Common myeloid progenitor, CD34-positive (primary cell): ENCODE results near the gene APBA2.

Experiments used
- CTCF ChIA-PET: fragments of 350-600 bp; sonication (Branson Sonifier 250); formaldehyde crosslinking; loops from one replicate; lab custom pipeline; 2021; ENCODE audit warnings: antibody characterized with exemption; lab: Charles Lee
- POLR2A ChIA-PET: fragments of 350-600 bp; sonication (Branson Sonifier 250); formaldehyde crosslinking; loops from one replicate; lab custom pipeline; 2021; ENCODE audit warnings: antibody characterized with exemption; lab: Charles Lee
- DNase-seq, 3 donors: peaks; one replicate each; pipeline versions ENCODE4 v3.0.0 to v3.0.0-alpha.2; 2013
- H3K27ac ChIP-seq, 2 experiments: 1 replicate in 1 of 2; 2 replicates in 1 of 2; pipeline ENCODE4 v1.7.0; 2013; ENCODE audit warnings: inconsistent platforms in 2 of 2, low read length in 2 of 2, mild to moderate bottlenecking in 2 of 2, low read depth in 1 of 2, moderate library complexity in 1 of 2; ENCODE audit not compliant: severe bottlenecking in 2 of 2, insufficient read depth in 1 of 2, poor library complexity in 1 of 2
- H3K27me3 ChIP-seq, 5 experiments: replicated peaks in 2 of 5; 1 replicate in 3 of 5; 2 replicates in 2 of 5; pipeline versions ENCODE4 v1.6.1 to v1.7.0; 2013; ENCODE audit warnings: low read length in 4 of 5, mild to moderate bottlenecking in 2 of 5, moderate library complexity in 2 of 5, inconsistent platforms in 1 of 5; ENCODE audit not compliant: insufficient read depth in 5 of 5, control insufficient read depth in 4 of 5
- H3K36me3 ChIP-seq, 4 experiments: 1 replicate in 2 of 4; 2 replicates in 2 of 4; pipeline versions ENCODE4 v1.6.1 to v1.7.0; 2013; ENCODE audit warnings: low read length in 3 of 4, control low read depth in 1 of 4, mild to moderate bottlenecking in 1 of 4; ENCODE audit not compliant: control insufficient read depth in 4 of 4, insufficient read depth in 4 of 4
- H3K4me1 ChIP-seq, 4 experiments: 1 replicate in 3 of 4; 2 replicates in 1 of 4; pipeline versions ENCODE4 v1.6.1 to v1.7.1; 2013; ENCODE audit warnings: low read length in 3 of 4, mild to moderate bottlenecking in 3 of 4, control low read depth in 1 of 4, inconsistent platforms in 1 of 4, moderate library complexity in 1 of 4; ENCODE audit not compliant: control insufficient read depth in 4 of 4, insufficient read depth in 4 of 4; ENCODE audit errors: control extremely low read depth in 1 of 4
- H3K4me3 ChIP-seq, 7 experiments: 1 replicate in 4 of 7; 2 replicates in 3 of 7; pipeline versions ENCODE4 v1.5.1 to v1.7.0; 2013; ENCODE audit warnings: mild to moderate bottlenecking in 7 of 7, low read length in 6 of 7, moderate library complexity in 6 of 7, inconsistent platforms in 2 of 7, low read depth in 2 of 7, control low read depth in 1 of 7; ENCODE audit not compliant: insufficient read depth in 4 of 7, control insufficient read depth in 1 of 7; ENCODE audit errors: extremely low read depth in 1 of 7
- H3K9me3 ChIP-seq, 5 experiments: 1 replicate in 4 of 5; 2 replicates in 1 of 5; pipeline versions ENCODE4 v1.6.1 to v1.7.1; 2013; ENCODE audit warnings: low read length in 4 of 5, mild to moderate bottlenecking in 2 of 5, inconsistent platforms in 1 of 5, low read depth in 1 of 5, moderate library complexity in 1 of 5; ENCODE audit not compliant: control insufficient read depth in 4 of 5, insufficient read depth in 2 of 5; ENCODE audit errors: control extremely low read depth in 1 of 5
- WGBS: methylation state at CpG from one replicate; pipeline ENCODE4 v1.1.5; 2013; ENCODE audit not compliant: insufficient coverage; 5-methylcytosine and 5-hydroxymethylcytosine counted together

APBA2 gene

DNA sequence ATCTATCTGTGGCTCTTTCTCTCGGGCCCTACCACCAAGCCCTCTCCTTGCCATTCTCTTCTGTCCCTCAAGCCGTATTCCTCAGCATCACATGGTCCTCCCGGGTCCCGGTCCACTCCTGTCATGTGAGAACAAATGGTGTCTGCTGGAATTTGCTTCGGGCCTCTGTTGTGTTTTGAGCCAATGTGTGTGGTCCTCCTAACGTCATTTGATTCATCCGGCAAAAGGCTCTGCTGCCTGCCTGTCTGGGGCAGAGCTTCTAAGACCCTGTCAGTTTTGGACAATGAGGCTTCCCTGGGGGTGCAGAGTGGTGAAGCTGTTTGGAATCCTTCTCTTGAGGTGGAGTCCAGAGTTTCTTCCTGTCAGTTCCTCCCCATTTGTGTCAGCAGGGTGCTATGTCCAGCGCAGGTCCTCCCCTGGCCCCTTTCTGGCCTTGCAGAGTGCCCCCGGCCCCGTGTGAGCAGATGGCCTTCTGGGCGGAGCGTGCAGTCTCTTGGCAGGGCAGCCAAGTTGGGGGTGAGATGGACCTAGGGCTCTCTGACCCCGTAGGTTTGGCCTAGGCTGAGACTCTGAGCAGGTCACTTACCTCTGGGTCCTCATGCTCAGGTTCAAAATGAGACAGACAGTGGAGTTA, 93.6 kb downstream of the APBA2 start:
- Histone ChIP-seq H3K27me3 (peaks cover 0 to 1% (median 0%) of the 10 kb centered on the region in 5 experiments), H3K4me3 (no peak overlapping the region), H3K4me1 (no peaks in the 10 kb centered on the region), H3K36me3 (no peaks in the 10 kb centered on the region), H3K27ac (no peak overlapping the region), H3K9me3 (peaks cover 0 to 5% (median 0%) of the 10 kb centered on the region in 5 experiments)
- WGBS = 98% methylated on average over 13 of the region's 13 CpGs
- ChIA-PET POLR2A (no interaction called here), CTCF (interaction anchor here (1.5 kb wide), 1 partner anchor 45 kb away, joined by 3 read pairs; no protein-coding TSS in a partner anchor)
- DNase-seq = no peak

GRCh38 chr15:28980709-28981350, 95.1 kb downstream of the APBA2 start:
- peaks cover 0 to 1% (median 0%) of the 10 kb centered on the region in 5 experiments for H3K27me3 ChIP-seq
- peaks cover 0 to 5% (median 0%) of the 10 kb centered on the region in 5 experiments for H3K9me3 ChIP-seq
- no peak overlapping the region for H3K27ac ChIP-seq
- no peaks in the 10 kb centered on the region for H3K4me1 ChIP-seq
- ChIA-PET POLR2A (no interaction called here), CTCF (no interaction called here)
- no peak for DNase-seq
- H3K36me3 ChIP-seq = no peaks in the 10 kb centered on the region
- no peak overlapping the region for H3K4me3 ChIP-seq
- WGBS = no CpG with 5 or more reads among the region's 3 CpGs

- Histone ChIP-seq H3K4me3 (no peak overlapping the region), H3K27ac (no peak overlapping the region), H3K36me3 (no peaks in the 10 kb centered on the region), H3K27me3 (peaks cover 0 to 1% (median 0%) of the 10 kb centered on the region in 5 experiments), H3K9me3 (peaks cover 0 to 5% (median 0%) of the 10 kb centered on the region in 5 experiments), H3K4me1 (no peaks in the 10 kb centered on the region)
- no peak for DNase-seq
- CTCF ChIA-PET = no interaction called here
- POLR2A ChIA-PET = no interaction called here
These were observed 95.6 kb downstream of the APBA2 start for GRCh38 chr15:28981351-28981720.

GRCh38 chr15:28981921-28982320, 96.1 kb downstream of the APBA2 start:
- 90% methylated on average over 2 of the region's 4 CpGs for WGBS
- peaks cover 0 to 5% (median 0%) of the 10 kb centered on the region in 5 experiments for H3K9me3 ChIP-seq
- no peaks in the 10 kb centered on the region for H3K4me1 ChIP-seq
- H3K27me3 ChIP-seq = peaks cover 0 to 1% (median 0%) of the 10 kb centered on the region in 5 experiments
- H3K27ac ChIP-seq = no peak overlapping the region
- POLR2A ChIA-PET = no interaction called here
- no peak for DNase-seq
- H3K4me3 ChIP-seq = no peak overlapping the region
- CTCF ChIA-PET = no interaction called here
- no peaks in the 10 kb centered on the region for H3K36me3 ChIP-seq

DNA sequence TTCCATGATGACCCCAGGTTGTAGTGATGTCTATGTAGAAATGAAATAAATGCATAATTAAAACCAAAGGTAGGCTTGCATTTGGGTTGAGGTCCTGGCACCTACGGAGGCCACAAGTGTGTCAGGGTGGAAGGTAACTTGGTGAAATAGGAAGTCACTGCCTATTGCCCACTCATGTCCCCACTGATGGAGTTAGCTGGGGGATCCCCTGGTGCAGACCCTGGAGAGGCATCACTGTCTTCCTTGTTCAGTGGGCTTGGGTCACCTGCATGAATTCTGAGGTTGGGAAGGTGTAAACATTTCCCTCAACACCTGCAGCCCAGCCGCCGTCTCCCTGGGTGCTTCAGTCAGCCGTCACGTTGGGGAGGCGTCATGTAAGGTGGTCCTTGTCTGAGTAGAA, 97.1 kb downstream of the APBA2 start:
- Histone ChIP-seq H3K4me1 (no peaks in the 10 kb centered on the region), H3K36me3 (no peaks in the 10 kb centered on the region), H3K27ac (no peak overlapping the region), H3K9me3 (peaks cover 0 to 5% (median 2%) of the 10 kb centered on the region in 5 experiments), H3K27me3 (peaks cover 0 to 1% (median 0%) of the 10 kb centered on the region in 5 experiments), H3K4me3 (no peak overlapping the region)
- ChIA-PET CTCF (no interaction called here), POLR2A (no interaction called here)
- no CpG with 5 or more reads among the region's 6 CpGs for WGBS
- no peak for DNase-seq

DNA sequence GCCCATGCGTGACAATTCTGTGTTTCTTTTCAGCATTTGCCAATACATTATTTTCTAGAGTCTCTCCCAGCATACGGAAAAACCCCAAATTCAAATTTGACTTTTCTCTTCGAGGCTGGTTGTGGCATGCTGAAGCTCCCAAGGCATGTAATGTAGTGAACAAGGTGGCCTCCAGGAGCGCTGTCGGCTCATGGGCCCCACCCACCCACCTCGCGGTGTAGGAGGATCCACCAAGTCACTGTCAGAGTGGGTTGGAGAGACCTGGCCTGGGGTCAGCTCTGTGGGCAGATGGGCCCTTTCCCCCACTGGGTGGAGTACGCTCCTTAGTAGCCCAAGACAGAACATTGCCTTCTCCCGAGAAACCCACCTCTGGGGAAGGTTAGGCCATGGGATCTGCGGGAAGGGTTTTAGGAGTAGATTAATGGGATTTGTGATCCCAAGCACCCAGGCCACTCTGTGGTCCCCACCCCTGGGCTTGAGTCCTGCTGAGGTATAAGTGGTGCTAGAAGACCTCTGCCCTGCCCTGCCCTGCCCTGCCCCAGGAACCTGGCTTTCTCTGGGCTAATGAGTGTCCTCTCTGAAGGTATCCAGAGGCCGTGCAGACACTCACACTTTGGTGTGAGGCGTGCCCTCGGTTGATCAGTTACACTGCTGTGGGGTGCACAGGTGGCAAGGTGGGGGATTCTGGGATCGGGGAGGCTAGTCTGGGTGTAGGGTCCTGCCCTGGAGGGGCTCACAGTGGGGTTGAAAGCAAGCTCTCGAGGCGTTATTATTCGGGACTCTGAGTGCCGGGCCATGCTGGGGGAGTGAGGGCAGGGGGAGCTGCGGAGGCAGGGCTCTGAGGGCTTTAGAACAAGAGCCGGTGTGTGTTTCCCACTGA, 97.9 kb downstream of the APBA2 start:
- H3K4me3 ChIP-seq = no peak overlapping the region
- 91% methylated on average over 16 of the region's 20 CpGs for WGBS
- no peaks in the 10 kb centered on the region for H3K36me3 ChIP-seq
- H3K4me1 ChIP-seq = no peaks in the 10 kb centered on the region
- DNase-seq = no peak
- no peak overlapping the region for H3K27ac ChIP-seq
- peaks cover 0 to 1% (median 0%) of the 10 kb centered on the region in 5 experiments for H3K27me3 ChIP-seq
- CTCF ChIA-PET = no interaction called here
- H3K9me3 ChIP-seq = peaks cover 0 to 5% (median 2%) of the 10 kb centered on the region in 5 experiments
- POLR2A ChIA-PET = no interaction called here
